HepG2 (cell line): Measurements from ENCODE around the gene COL8A1. TPM values are rescaled to one million over a fixed set of nuclear protein-coding genes. Genes with fewer than 3 reads are reported as not detected.

Experiments used
- FUBP1 ChIP-seq: sonication (generic); formaldehyde crosslinking; IDR thresholded peaks from 2 replicates; pipeline ENCODE4 v1.5.1; 2020; ENCODE audit warnings: missing genetic modification reagents, mild to moderate bottlenecking, borderline replicate concordance
- ISL2 ChIP-seq: sonication (generic); formaldehyde crosslinking; IDR thresholded peaks from 2 replicates; pipeline ENCODE4 v1.5.0; 2020; ENCODE audit warnings: missing genetic modification reagents
- MAFK ChIP-seq, 2 experiments: IDR thresholded peaks in 1 of 2; conservative IDR thresholded peaks in 1 of 2; 2 replicates each; pipeline ENCODE4 v1.6.1; 2011; ENCODE audit warnings: improper control_type of control experiment in 2 of 2, low read length in 2 of 2
- MTF2 ChIP-seq: sonication (generic); formaldehyde crosslinking; IDR thresholded peaks from 2 replicates; pipeline ENCODE4 v1.5.0; 2020; ENCODE audit warnings: missing genetic modification reagents, borderline replicate concordance
- SRSF1 ChIP-seq: fragments of 200-400 bp; formaldehyde crosslinking; optimal IDR thresholded peaks from 2 replicates; pipeline ENCODE3; 2017; ENCODE audit warnings: mild to moderate bottlenecking, low read depth, low read length, moderate library complexity
- TFAP4 ChIP-seq: sonication (generic); IDR thresholded peaks from 2 replicates; pipeline ENCODE4 v1.6.1; 2016; ENCODE audit warnings: low read depth, borderline replicate concordance
- ZKSCAN5 ChIP-seq: sonication (generic); formaldehyde crosslinking; IDR thresholded peaks from 2 replicates; pipeline ENCODE4 v1.5.1; 2020; ENCODE audit warnings: mild to moderate bottlenecking, missing genetic modification reagents
- ZNF547 ChIP-seq: sonication (generic); formaldehyde crosslinking; IDR thresholded peaks from 2 replicates; pipeline ENCODE4 v1.5.1; 2020; ENCODE audit warnings: mild to moderate bottlenecking, missing genetic modification reagents
- ZNF670 ChIP-seq: sonication (generic); formaldehyde crosslinking; IDR thresholded peaks from 2 replicates; pipeline ENCODE4 v1.8.0; 2022; ENCODE audit warnings: mild to moderate bottlenecking, missing genetic modification reagents, borderline replicate concordance
- ZNF687 ChIP-seq: sonication (generic); formaldehyde crosslinking; IDR thresholded peaks from 2 replicates; pipeline ENCODE4 v1.5.1; 2020; ENCODE audit warnings: mild to moderate bottlenecking, missing genetic modification reagents, moderate library complexity
- ZZZ3 ChIP-seq: sonication (generic); formaldehyde crosslinking; IDR thresholded peaks from 2 replicates; pipeline ENCODE4 v1.4.0; 2020; ENCODE audit warnings: missing genetic modification reagents, mild to moderate bottlenecking, borderline replicate concordance
- polyA plus RNA-seq, 8 experiments: library from polyadenylated mRNA; depleted of rRNA in 3 of 8; stranded (reverse) in 7 of 8; unstranded in 1 of 8; fragments of >200 nt; fragmentation: Illumina TruSeq in 4 of 8; extraction: Trizol in 4 of 8; gene quantifications; 2 replicates each; pipeline versions ENCODE4 v1.2.1 to v1.2.3, GENCODE V29; 2011 to 2016; ENCODE audit warnings: low read depth in 4 of 8, missing spikeins in 1 of 8, mixed read lengths in 1 of 8; ENCODE audit not compliant: insufficient read depth in 1 of 8
- total RNA-seq, 5 experiments: library from RNA; depleted of rRNA; stranded (reverse); fragments of >200 nt; fragmentation: Illumina TruSeq; extraction: Trizol; gene quantifications; 2 replicates each; pipeline ENCODE4 v1.2.3, GENCODE V29; 2016; ENCODE audit warnings: low read depth in 1 of 5
- TF ChIP-seq, protein P1 (sequence below): sonication (generic); formaldehyde crosslinking; IDR thresholded peaks from 2 replicates; pipeline ENCODE4; 2020; ENCODE audit warnings: missing genetic modification reagents, mild to moderate bottlenecking, borderline replicate concordance
- TF ChIP-seq, protein P2 (sequence below): IDR thresholded peaks from 2 replicates; pipeline ENCODE4 v1.6.1; 2016; ENCODE audit warnings: mild to moderate bottlenecking
- TF ChIP-seq, protein P3 (sequence below): sonication (generic); formaldehyde crosslinking; IDR thresholded peaks from 2 replicates; pipeline ENCODE4 v1.4.0; 2020; ENCODE audit warnings: mild to moderate bottlenecking, missing genetic modification reagents

The COL8A1 gene
- total and polyA plus RNA-seq, 2 of the 13 experiments (the other 11 are each of a cell fraction or from before 2014, with no cell fraction given) = not detected

DNA sequence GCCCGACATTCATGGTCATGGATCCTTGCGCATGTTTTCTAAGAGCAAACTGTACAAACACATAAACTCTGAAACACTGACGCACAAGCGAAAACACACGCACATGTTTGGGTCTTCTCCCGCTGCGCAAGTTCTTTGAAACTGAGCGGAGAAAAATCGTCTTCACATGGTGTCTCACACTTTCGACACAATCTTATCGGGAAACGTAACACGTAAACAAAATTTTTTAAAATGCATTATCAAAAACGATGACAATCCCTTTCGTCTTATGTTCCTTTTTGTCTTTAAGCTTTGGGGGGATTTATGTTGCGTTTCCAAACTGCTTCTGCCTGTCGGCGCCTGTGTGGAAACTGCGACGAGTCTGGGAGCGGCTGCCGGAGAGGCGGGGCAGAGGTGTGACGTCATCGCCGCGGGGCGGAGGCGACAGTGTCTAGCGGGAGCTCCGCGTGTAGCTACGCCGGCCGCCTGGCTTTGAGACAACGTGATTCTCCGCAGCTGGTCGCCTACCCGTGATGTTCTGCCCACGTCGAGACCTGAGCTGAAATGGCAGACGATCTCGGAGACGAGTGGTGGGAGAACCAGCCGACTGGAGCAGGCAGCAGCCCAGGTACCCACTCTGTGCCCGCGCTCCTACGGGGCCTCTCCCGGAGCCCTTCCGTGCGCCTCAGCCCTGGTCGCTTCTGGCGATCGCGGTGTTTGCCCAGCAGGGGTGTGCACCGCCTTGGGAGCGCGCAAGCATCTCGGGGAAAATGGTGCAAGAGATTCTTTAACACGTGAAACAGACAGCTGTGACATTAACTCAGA is 179.2 kb downstream of the COL8A1 start, which contains the start of gene CMSS1 (continued):
- TF ChIP-seq FUBP1 (CRISPR knock-in tag) (no peak), ZKSCAN5 (CRISPR knock-in tag) (no peak), SRSF1 (no peak), ZNF547 (CRISPR knock-in tag) (peak; percentile 69; the same call in 1 of the 2 replicates), ZNF670 (peak; percentile 96), MTF2 (CRISPR knock-in tag) (peak; percentile 94), TFAP4 (peak; percentile 41; the same call in 1 of the 2 replicates), ISL2 (CRISPR knock-in tag) (peak; percentile 67; the same call in 1 of the 2 replicates), MAFK (conservative IDR thresholded peaks at IDR 0.05 in 1 of 2, IDR thresholded peaks at IDR 0.05 in 1 of 2; ENCODE audit: low read length in 2 of 2) (peak in 1 of 2 experiments; percentile 62; a peak in 3 of 4 replicates), ZZZ3 (CRISPR knock-in tag) (peak; percentile 79; the same call in 1 of the 2 replicates), ZNF687 (CRISPR knock-in tag) (peak; percentile 95)
- TF ChIP-seq, protein P1, sequence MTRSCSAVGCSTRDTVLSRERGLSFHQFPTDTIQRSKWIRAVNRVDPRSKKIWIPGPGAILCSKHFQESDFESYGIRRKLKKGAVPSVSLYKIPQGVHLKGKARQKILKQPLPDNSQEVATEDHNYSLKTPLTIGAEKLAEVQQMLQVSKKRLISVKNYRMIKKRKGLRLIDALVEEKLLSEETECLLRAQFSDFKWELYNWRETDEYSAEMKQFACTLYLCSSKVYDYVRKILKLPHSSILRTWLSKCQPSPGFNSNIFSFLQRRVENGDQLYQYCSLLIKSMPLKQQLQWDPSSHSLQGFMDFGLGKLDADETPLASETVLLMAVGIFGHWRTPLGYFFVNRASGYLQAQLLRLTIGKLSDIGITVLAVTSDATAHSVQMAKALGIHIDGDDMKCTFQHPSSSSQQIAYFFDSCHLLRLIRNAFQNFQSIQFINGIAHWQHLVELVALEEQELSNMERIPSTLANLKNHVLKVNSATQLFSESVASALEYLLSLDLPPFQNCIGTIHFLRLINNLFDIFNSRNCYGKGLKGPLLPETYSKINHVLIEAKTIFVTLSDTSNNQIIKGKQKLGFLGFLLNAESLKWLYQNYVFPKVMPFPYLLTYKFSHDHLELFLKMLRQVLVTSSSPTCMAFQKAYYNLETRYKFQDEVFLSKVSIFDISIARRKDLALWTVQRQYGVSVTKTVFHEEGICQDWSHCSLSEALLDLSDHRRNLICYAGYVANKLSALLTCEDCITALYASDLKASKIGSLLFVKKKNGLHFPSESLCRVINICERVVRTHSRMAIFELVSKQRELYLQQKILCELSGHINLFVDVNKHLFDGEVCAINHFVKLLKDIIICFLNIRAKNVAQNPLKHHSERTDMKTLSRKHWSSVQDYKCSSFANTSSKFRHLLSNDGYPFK (CRISPR knock-in tag) = peak; percentile 81; the same call in 1 of the 2 replicates
- TF ChIP-seq, protein P2, sequence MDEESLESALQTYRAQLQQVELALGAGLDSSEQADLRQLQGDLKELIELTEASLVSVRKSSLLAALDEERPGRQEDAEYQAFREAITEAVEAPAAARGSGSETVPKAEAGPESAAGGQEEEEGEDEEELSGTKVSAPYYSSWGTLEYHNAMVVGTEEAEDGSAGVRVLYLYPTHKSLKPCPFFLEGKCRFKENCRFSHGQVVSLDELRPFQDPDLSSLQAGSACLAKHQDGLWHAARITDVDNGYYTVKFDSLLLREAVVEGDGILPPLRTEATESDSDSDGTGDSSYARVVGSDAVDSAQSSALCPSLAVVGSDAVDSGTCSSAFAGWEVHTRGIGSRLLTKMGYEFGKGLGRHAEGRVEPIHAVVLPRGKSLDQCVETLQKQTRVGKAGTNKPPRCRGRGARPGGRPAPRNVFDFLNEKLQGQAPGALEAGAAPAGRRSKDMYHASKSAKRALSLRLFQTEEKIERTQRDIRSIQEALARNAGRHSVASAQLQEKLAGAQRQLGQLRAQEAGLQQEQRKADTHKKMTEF (CRISPR knock-in tag) = peak; percentile 80
- TF ChIP-seq, protein P3, sequence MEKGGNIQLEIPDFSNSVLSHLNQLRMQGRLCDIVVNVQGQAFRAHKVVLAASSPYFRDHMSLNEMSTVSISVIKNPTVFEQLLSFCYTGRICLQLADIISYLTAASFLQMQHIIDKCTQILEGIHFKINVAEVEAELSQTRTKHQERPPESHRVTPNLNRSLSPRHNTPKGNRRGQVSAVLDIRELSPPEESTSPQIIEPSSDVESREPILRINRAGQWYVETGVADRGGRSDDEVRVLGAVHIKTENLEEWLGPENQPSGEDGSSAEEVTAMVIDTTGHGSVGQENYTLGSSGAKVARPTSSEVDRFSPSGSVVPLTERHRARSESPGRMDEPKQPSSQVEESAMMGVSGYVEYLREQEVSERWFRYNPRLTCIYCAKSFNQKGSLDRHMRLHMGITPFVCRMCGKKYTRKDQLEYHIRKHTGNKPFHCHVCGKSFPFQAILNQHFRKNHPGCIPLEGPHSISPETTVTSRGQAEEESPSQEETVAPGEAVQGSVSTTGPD = no peak
